Activated CD8-positive, alpha-beta memory T cell treated with anti-CD3 and anti-CD28 coated beads, Interleukin-2, amount 10 ng/mL, durations not matched to agents 7 days and 5 days (primary cell): Measurements from ENCODE around the gene STK39. TPM values are rescaled to one million over a fixed set of nuclear protein-coding genes. Genes with fewer than 3 reads are reported as not detected.
"Not testable (repeated sequence)": the region's sequence is repeated elsewhere in the genome, so short reads cannot be mapped to it uniquely, and the experiment has no call there.

Source experiments
- ATAC-seq: fragments of 150-1000 bp; cut with Tn5 transposase; one replicate; pipeline ENCODE4 v1.10.0; 2021; ENCODE audit warnings: moderate library complexity
- CTCF ChIA-PET: fragments of 350-600 bp; sonication (Branson Sonifier 250); formaldehyde crosslinking; loops from one replicate; lab custom pipeline; 2021; ENCODE audit warnings: antibody characterized with exemption; lab: Charles Lee
- DNase-seq: peaks from one replicate; pipeline ENCODE4 v3.0.0-alpha.2; 2020
- H3K27ac Mint-ChIP-seq: one replicate; pipeline ENCODE4 v1.8.0; 2021; ENCODE audit warnings: mild to moderate bottlenecking, mixed read lengths
- H3K27me3 Mint-ChIP-seq: one replicate; pipeline ENCODE4 v1.8.0; 2021; ENCODE audit warnings: mixed read lengths
- H3K36me3 Mint-ChIP-seq: one replicate; pipeline ENCODE4 v1.8.0; 2021; ENCODE audit warnings: mild to moderate bottlenecking, mixed read lengths
- H3K4me1 Mint-ChIP-seq: one replicate; pipeline ENCODE4 v1.8.0; 2021; ENCODE audit warnings: mixed read lengths
- H3K4me3 Mint-ChIP-seq: one replicate; pipeline ENCODE4 v1.8.0; 2021; ENCODE audit warnings: mild to moderate bottlenecking, moderate library complexity, mixed read lengths
- H3K9me3 Mint-ChIP-seq: one replicate; pipeline ENCODE4 v1.8.0; 2022; ENCODE audit warnings: low read depth, mixed read lengths
- total RNA-seq, 2 experiments: library from RNA; stranded (reverse); gene quantifications; one replicate each; pipeline ENCODE4 v1.2.3, GENCODE V29; 2021

Gene STK39
- total RNA-seq, 2 experiments from 2014 or later = 29.4 to 35.7 TPM

GRCh38 chr2:168136392-168136977 is 110.9 kb downstream of the STK39 start:
- H3K4me3 Mint-ChIP-seq = no peak overlapping the region

GRCh38 chr2:168135630-168136029 is 111.8 kb downstream of the STK39 start:
- H3K9me3 Mint-ChIP-seq = no peaks in the 10 kb centered on the region
- no peak for ATAC-seq
- peaks cover 9% of the 10 kb centered on the region for H3K4me1 Mint-ChIP-seq
- H3K27ac Mint-ChIP-seq = no peak overlapping the region
- CTCF ChIA-PET = no interaction called here
- no peaks in the 10 kb centered on the region for H3K27me3 Mint-ChIP-seq
- no peak for DNase-seq
- H3K36me3 Mint-ChIP-seq = peaks cover 14% of the 10 kb centered on the region
- H3K4me3 Mint-ChIP-seq = no peak overlapping the region

More at GRCh38 chr2:168136392-168136977, 110.9 kb downstream of the STK39 start:
- Mint-ChIP-seq H3K4me1 (peaks cover 9% of the 10 kb centered on the region), H3K27ac (no peak overlapping the region), H3K27me3 (no peaks in the 10 kb centered on the region), H3K9me3 (no peaks in the 10 kb centered on the region), H3K36me3 (peaks cover 14% of the 10 kb centered on the region)
- no peak for ATAC-seq
- DNase-seq = no peak
- CTCF ChIA-PET = interaction anchor here (2.4 kb wide), 1 partner anchor 17 kb away, joined by 11 read pairs; no protein-coding TSS in a partner anchor

- Mint-ChIP-seq H3K4me3 (no peak overlapping the region), H3K4me1 (peaks cover 9% of the 10 kb centered on the region), H3K27me3 (no peaks in the 10 kb centered on the region), H3K27ac (no peak overlapping the region), H3K36me3 (peaks cover 16% of the 10 kb centered on the region), H3K9me3 (no peaks in the 10 kb centered on the region)
- CTCF ChIA-PET = interaction anchor here (2.4 kb wide), 1 partner anchor 16 kb away, joined by 13 read pairs; no protein-coding TSS in a partner anchor
- DNase-seq = no peak
- ATAC-seq = no peak
Observed at GRCh38 chr2:168135121-168135520, 112.3 kb downstream of the STK39 start.

- Mint-ChIP-seq H3K4me3 (no peak overlapping the region), H3K36me3 (peaks cover 17% of the 10 kb centered on the region), H3K27me3 (no peaks in the 10 kb centered on the region), H3K9me3 (no peaks in the 10 kb centered on the region), H3K27ac (no peak overlapping the region), H3K4me1 (peaks cover 9% of the 10 kb centered on the region)
- CTCF ChIA-PET = interaction anchor here (2.4 kb wide), 1 partner anchor 15 kb away, joined by 13 read pairs; no protein-coding TSS in a partner anchor
- no peak for DNase-seq
- no peak for ATAC-seq
Observed at GRCh38 chr2:168134485-168134884, 112.9 kb downstream of the STK39 start.

- Mint-ChIP-seq H3K4me3 (no peak overlapping the region), H3K4me1 (peaks cover 4% of the 10 kb centered on the region), H3K36me3 (peaks cover 16% of the 10 kb centered on the region), H3K9me3 (no peaks in the 10 kb centered on the region), H3K27me3 (no peaks in the 10 kb centered on the region), H3K27ac (no peak overlapping the region)
- no peak for DNase-seq
- no peak for ATAC-seq
- CTCF ChIA-PET = interaction anchor here (2.2 kb wide), 1 partner anchor 14 kb away, joined by 9 read pairs; no protein-coding TSS in a partner anchor
Observed at GRCh38 chr2:168132389-168132788, 115.0 kb downstream of the STK39 start.

GRCh38 chr2:168130346-168130745 is 117.0 kb downstream of the STK39 start:
- Mint-ChIP-seq H3K4me1 (no peaks in the 10 kb centered on the region), H3K9me3 (no peaks in the 10 kb centered on the region), H3K4me3 (no peak overlapping the region), H3K36me3 (peaks cover 22% of the 10 kb centered on the region), H3K27ac (no peak overlapping the region), H3K27me3 (no peaks in the 10 kb centered on the region)
- DNase-seq (no peak), ATAC-seq (no peak)
- CTCF ChIA-PET = interaction anchor here (2.2 kb wide), 1 partner anchor 12 kb away, joined by 9 read pairs; no protein-coding TSS in a partner anchor

GRCh38 chr2:168127371-168127770 is 120.0 kb downstream of the STK39 start:
- DNase-seq (no peak), ATAC-seq (no peak)
- H3K27me3 Mint-ChIP-seq = no peaks in the 10 kb centered on the region
- CTCF ChIA-PET = interaction anchor here (1.1 to 2.3 kb wide), 2 partner anchors 8 to 10 kb away, joined by 3 to 22 read pairs; no protein-coding TSS in a partner anchor
- no peak overlapping the region for H3K27ac Mint-ChIP-seq
- H3K4me1 Mint-ChIP-seq = peaks cover 4% of the 10 kb centered on the region
- no peak overlapping the region for H3K4me3 Mint-ChIP-seq
- no peaks in the 10 kb centered on the region for H3K9me3 Mint-ChIP-seq
- H3K36me3 Mint-ChIP-seq = peaks cover 33% of the 10 kb centered on the region

GRCh38 chr2:168122210-168122609 is 125.2 kb downstream of the STK39 start:
- not testable (repeated sequence) for H3K27me3 Mint-ChIP-seq, H3K27ac Mint-ChIP-seq
- CTCF ChIA-PET = interaction anchor here (0.9 kb wide), 1 partner anchor 215 kb away, joined by 3 read pairs; no protein-coding TSS in a partner anchor

GRCh38 chr2:168120730-168121129 is 126.7 kb downstream of the STK39 start:
- Mint-ChIP-seq H3K36me3 (peaks cover 22% of the 10 kb centered on the region), H3K27ac (no peak overlapping the region), H3K9me3 (no peaks in the 10 kb centered on the region), H3K4me1 (peaks cover 4% of the 10 kb centered on the region), H3K4me3 (no peak overlapping the region), H3K27me3 (no peaks in the 10 kb centered on the region)
- CTCF ChIA-PET = interaction anchor here (0.9 to 2.5 kb wide), 4 partner anchors 10 to 131 kb away, joined by 3 to 13 read pairs (median 4); no protein-coding TSS in a partner anchor
- ATAC-seq (no peak), DNase-seq (no peak)

More at GRCh38 chr2:168122210-168122609, 125.2 kb downstream of the STK39 start:
- peaks cover 29% of the 10 kb centered on the region for H3K36me3 Mint-ChIP-seq
- H3K4me3 Mint-ChIP-seq, ATAC-seq, DNase-seq, H3K4me1 Mint-ChIP-seq, H3K9me3 Mint-ChIP-seq: not testable (repeated sequence)

GRCh38 chr2:168120310-168120709 is 127.1 kb downstream of the STK39 start:
- ATAC-seq (no peak), DNase-seq (no peak)
- Mint-ChIP-seq H3K9me3 (no peaks in the 10 kb centered on the region), H3K4me3 (no peak overlapping the region), H3K4me1 (peaks cover 4% of the 10 kb centered on the region), H3K36me3 (peaks cover 19% of the 10 kb centered on the region), H3K27me3 (no peaks in the 10 kb centered on the region), H3K27ac (no peak overlapping the region)
- CTCF ChIA-PET = interaction anchor here (0.9 to 3.7 kb wide), 10 partner anchors 8 to 1581 kb away, joined by 3 to 27 read pairs (median 8); no protein-coding TSS in a partner anchor

- H3K27ac Mint-ChIP-seq = no peak overlapping the region
- peaks cover 1% of the 10 kb centered on the region for H3K4me1 Mint-ChIP-seq
- H3K4me3 Mint-ChIP-seq = no peak overlapping the region
- no peaks in the 10 kb centered on the region for H3K9me3 Mint-ChIP-seq
- peaks cover 15% of the 10 kb centered on the region for H3K36me3 Mint-ChIP-seq
- no peak for DNase-seq
- CTCF ChIA-PET = interaction anchor here (0.7 to 3.7 kb wide), 23 partner anchors 8 to 1580 kb away, joined by 3 to 27 read pairs (median 4); no protein-coding TSS in a partner anchor
- peak; percentile 45 for ATAC-seq
- H3K27me3 Mint-ChIP-seq = no peaks in the 10 kb centered on the region
Observed at GRCh38 chr2:168119515-168120141, 127.8 kb downstream of the STK39 start.

GRCh38 chr2:168118733-168119514 is 128.5 kb downstream of the STK39 start:
- ATAC-seq = peak; percentile 39
- H3K9me3 Mint-ChIP-seq = no peaks in the 10 kb centered on the region
- no peaks in the 10 kb centered on the region for H3K27me3 Mint-ChIP-seq
- CTCF ChIA-PET = interaction anchor here (0.7 to 3.7 kb wide), 26 partner anchors 9 to 1579 kb away, joined by 3 to 27 read pairs (median 4); no protein-coding TSS in a partner anchor
- H3K27ac Mint-ChIP-seq = no peak overlapping the region
- no peak overlapping the region for H3K4me3 Mint-ChIP-seq
- peaks cover 11% of the 10 kb centered on the region for H3K36me3 Mint-ChIP-seq
- DNase-seq = no peak
- H3K4me1 Mint-ChIP-seq = no peaks in the 10 kb centered on the region

GRCh38 chr2:168116448-168116847 is 130.9 kb downstream of the STK39 start:
- DNase-seq = no peak
- no peak for ATAC-seq
- Mint-ChIP-seq H3K4me1 (no peaks in the 10 kb centered on the region), H3K36me3 (peaks cover 4% of the 10 kb centered on the region), H3K4me3 (no peak overlapping the region), H3K27ac (no peak overlapping the region), H3K9me3 (no peaks in the 10 kb centered on the region), H3K27me3 (no peaks in the 10 kb centered on the region)
- CTCF ChIA-PET = interaction anchor here (1.2 to 3.7 kb wide), 3 partner anchors 9 to 347 kb away, joined by 3 to 27 read pairs (median 11); no protein-coding TSS in a partner anchor
